ENCODE measurements around the gene LRRC10. TPM values are rescaled to one million over a fixed set of nuclear protein-coding genes. Genes with fewer than 3 reads are reported as not detected.

The LRRC10 gene, protein sequence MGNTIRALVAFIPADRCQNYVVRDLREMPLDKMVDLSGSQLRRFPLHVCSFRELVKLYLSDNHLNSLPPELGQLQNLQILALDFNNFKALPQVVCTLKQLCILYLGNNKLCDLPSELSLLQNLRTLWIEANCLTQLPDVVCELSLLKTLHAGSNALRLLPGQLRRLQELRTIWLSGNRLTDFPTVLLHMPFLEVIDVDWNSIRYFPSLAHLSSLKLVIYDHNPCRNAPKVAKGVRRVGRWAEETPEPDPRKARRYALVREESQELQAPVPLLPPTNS
- total RNA-seq (not detected), total RNA-seq (0 reads per million in 29 experiments)
- total RNA-seq (2013) = not detected

DNA sequence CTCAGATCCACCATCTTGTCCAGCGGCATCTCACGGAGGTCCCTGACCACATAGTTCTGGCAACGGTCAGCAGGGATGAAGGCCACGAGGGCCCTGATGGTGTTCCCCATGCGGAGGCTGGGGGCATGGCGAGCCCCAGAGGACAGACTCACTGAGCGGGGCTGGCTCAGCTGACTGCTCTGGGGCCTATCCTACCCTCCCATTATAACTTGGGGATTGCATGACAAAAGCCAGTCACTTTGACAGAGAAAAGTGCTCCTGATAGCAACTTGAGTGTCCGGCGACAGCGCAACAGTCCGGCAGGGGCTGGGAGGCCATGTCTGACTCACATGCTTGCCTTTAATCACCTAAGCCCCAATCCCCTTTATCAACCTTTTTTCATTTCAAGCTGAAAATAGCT lies at the start of gene LRRC10:
Gene LRRC10 (minus strand): TSS at position 179 of the 400 bp plus-strand sequence. CDS start 69 bp downstream, at position 110.
- no peak within 1 kb of the TSS for H3K4me3 Mint-ChIP-seq
- Histone ChIP-seq H3K4me3 (ENCODE audit: control insufficient read depth in 1 of 2, extremely low read depth in 1 of 2, low read length in 1 of 2) (no peak within 1 kb of the TSS), H3K36me3 (ENCODE audit: control insufficient read depth in 2 of 2, extremely low read depth in 1 of 2, insufficient read depth in 1 of 2, low read length in 1 of 2) (no peaks in the 10 kb centered on the region), H3K27ac (ENCODE audit: low read length) (no peak within 1 kb of the TSS), H3K9me3 (no peaks in the 10 kb centered on the region), H3K4me1 (ENCODE audit: control insufficient read depth in 1 of 2, extremely low read depth in 1 of 2, insufficient read depth in 2 of 2, low read length in 2 of 2) (no peaks in the 10 kb centered on the region), H3K27me3 (replicated peaks in 1 of 2; ENCODE audit: control insufficient read depth in 2 of 2, extremely low read depth in 1 of 2, insufficient read depth in 2 of 2, low read length in 1 of 2) (peaks cover 0 to 13% of the 10 kb centered on the region in 2 experiments)
- DNase-seq = no peak
- no peaks in the 10 kb centered on the region for H3K36me3 Mint-ChIP-seq
- peaks cover 0 to 11% (median 4%) of the 10 kb centered on the region in 3 donors for H3K4me1 Mint-ChIP-seq
- WGBS (ENCODE audit: insufficient coverage) = 92% methylated on average over 8 of the region's 11 CpGs
- H3K9me3 Mint-ChIP-seq = no peaks in the 10 kb centered on the region
- POLR2A ChIA-PET = interaction anchor here in 1 of 2 donors (0.6 kb wide), 2 partner anchors 59 to 336 kb away, joined by 3 to 4 read pairs; no protein-coding TSS in a partner anchor
- peaks cover 6 to 8% of the 10 kb centered on the region in 2 donors for H3K27me3 Mint-ChIP-seq
- no peak within 1 kb of the TSS for H3K27ac Mint-ChIP-seq
- no peak for ATAC-seq (replicated peaks in 1 of 4)
- CTCF ChIA-PET = no interaction called here

DNA sequence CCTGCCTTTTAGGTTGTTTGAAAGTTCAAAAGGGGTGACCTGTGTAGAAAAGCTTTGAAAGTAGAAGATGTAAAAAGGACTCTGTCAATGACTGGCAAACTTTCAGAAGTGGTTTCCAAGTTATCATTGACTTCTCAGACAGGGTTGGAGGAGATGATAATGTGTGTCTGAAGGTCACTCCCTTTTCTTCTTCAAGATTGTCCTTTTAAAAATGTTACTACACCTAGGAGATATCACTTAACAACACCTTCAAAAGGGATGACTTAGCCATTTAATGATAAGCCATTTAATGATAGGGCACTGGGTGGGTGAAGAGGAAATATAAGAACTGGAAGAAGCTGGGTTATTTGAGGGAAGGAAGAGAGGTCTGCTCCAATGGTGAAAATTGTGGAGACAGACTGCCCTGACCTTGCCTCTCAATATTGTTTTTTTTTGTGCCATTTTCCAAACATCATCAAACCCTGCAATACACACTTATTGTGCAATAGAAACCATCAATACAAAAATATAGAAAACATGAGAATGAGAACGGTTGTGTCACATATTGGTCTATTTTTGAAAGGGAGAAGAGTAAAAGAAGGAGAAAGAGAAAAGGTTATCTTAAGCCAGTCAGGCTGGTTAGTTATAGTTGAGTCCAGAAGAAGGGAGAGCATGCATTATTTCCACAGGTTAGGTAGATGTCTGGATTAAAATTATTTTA lies 49.6 kb upstream of the LRRC10 start:
- DNase-seq = no peak
- no peaks in the 10 kb centered on the region for H3K9me3 Mint-ChIP-seq
- H3K27ac Mint-ChIP-seq = no peak overlapping the region
- H3K36me3 ChIP-seq (ENCODE audit: control insufficient read depth in 2 of 2, extremely low read depth in 1 of 2, insufficient read depth in 1 of 2, low read length in 1 of 2) = no peaks in the 10 kb centered on the region
- H3K4me3 Mint-ChIP-seq = no peak overlapping the region
- no peak for ATAC-seq (replicated peaks in 1 of 4)
- no CpG with 5 or more reads among the region's 1 CpG for WGBS (ENCODE audit: insufficient coverage)
- ChIA-PET CTCF (no interaction called here), POLR2A (interaction anchor here in 1 of 2 donors (0.6 kb wide), 1 partner anchor 9 kb away, joined by 9 read pairs; no protein-coding TSS in a partner anchor)
- no peaks in the 10 kb centered on the region for H3K9me3 ChIP-seq
- no peak overlapping the region for H3K27ac ChIP-seq (ENCODE audit: low read length)
- peaks cover 7 to 8% of the 10 kb centered on the region in 2 donors for H3K27me3 Mint-ChIP-seq
- no peaks in the 10 kb centered on the region for H3K4me1 Mint-ChIP-seq
- H3K4me1 ChIP-seq (ENCODE audit: control insufficient read depth in 1 of 2, extremely low read depth in 1 of 2, insufficient read depth in 2 of 2, low read length in 2 of 2) = no peaks in the 10 kb centered on the region
- H3K36me3 Mint-ChIP-seq = no peaks in the 10 kb centered on the region
- peaks cover 0 to 9% of the 10 kb centered on the region in 2 experiments for H3K27me3 ChIP-seq (replicated peaks in 1 of 2; ENCODE audit: control insufficient read depth in 2 of 2, extremely low read depth in 1 of 2, insufficient read depth in 2 of 2, low read length in 1 of 2)
- no peak overlapping the region for H3K4me3 ChIP-seq (ENCODE audit: control insufficient read depth in 1 of 2, extremely low read depth in 1 of 2, low read length in 1 of 2)

DNA sequence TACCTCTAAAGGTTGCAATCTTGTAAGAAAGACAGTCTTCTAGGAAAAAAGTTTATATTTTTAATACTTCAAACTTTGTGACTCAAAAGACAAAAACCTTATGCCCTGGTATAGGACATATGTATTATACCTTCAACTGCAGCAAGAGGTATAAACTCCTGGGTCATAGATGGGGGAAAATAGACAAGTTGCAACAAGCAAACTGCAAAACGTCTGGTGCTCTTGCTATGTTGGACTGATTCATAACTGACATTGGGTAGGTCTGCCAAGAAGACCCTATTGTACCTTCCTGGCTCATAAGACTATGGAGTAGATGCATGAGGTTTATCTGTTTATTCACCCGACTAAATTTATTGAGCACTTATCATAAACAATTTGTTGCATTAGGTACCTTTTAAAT lies 47.5 kb upstream of the LRRC10 start:
- H3K27me3 Mint-ChIP-seq = peaks cover 7 to 8% of the 10 kb centered on the region in 2 donors

DNA sequence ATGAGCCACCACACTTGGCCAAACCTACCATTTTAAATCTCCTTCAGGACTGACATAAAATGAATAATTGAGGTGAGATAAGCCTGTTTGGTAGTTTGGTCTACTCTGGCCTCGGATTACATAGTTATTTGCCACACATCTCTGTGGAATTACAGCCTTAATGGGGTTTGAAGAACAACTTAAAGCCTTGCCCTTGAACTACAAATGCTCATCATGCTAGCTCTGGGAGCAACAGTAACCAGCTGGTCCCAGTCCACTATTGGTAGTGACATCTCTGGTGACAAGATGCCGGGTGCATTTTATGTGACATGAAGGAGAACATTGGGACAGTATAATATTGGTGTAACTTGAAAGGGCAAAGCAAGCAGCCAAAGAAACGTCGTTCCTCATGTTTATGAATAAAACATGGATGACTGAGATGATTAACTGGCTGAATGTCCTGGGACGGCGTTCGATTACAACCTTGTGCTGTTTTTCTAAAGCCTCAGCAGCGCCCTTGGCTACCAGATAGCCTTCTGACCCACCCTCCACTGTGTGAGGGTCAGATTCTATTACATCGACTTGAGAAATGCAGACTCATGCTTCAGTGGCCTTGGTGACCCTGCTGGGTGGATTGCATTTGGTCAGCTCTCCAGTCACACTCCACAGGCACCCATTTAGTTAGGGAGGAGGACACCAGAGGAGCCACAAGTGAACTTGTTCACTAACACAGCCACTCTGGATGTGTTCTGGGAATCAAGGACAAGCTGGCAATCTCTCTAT lies 46.9 kb upstream of the LRRC10 start:
- H3K9me3 ChIP-seq = no peaks in the 10 kb centered on the region
- no peak for DNase-seq
- peaks cover 0 to 6% of the 10 kb centered on the region in 2 experiments for H3K27me3 ChIP-seq (replicated peaks in 1 of 2; ENCODE audit: control insufficient read depth in 2 of 2, extremely low read depth in 1 of 2, insufficient read depth in 2 of 2, low read length in 1 of 2)
- H3K36me3 ChIP-seq (ENCODE audit: control insufficient read depth in 2 of 2, extremely low read depth in 1 of 2, insufficient read depth in 1 of 2, low read length in 1 of 2) = no peaks in the 10 kb centered on the region
- no peak overlapping the region for H3K27ac ChIP-seq (ENCODE audit: low read length)
- Mint-ChIP-seq H3K36me3 (no peaks in the 10 kb centered on the region), H3K27me3 (peaks cover 7 to 8% of the 10 kb centered on the region in 2 donors), H3K4me3 (no peak overlapping the region), H3K4me1 (no peaks in the 10 kb centered on the region), H3K27ac (no peak overlapping the region), H3K9me3 (no peaks in the 10 kb centered on the region)
- H3K4me3 ChIP-seq (ENCODE audit: control insufficient read depth in 1 of 2, extremely low read depth in 1 of 2, low read length in 1 of 2) = no peak overlapping the region
- WGBS (ENCODE audit: insufficient coverage) = 92% methylated on average over 5 of the region's 9 CpGs
- no peak for ATAC-seq (replicated peaks in 1 of 4)
- ChIA-PET CTCF (no interaction called here), POLR2A (no interaction called here)
- no peaks in the 10 kb centered on the region for H3K4me1 ChIP-seq (ENCODE audit: control insufficient read depth in 1 of 2, extremely low read depth in 1 of 2, insufficient read depth in 2 of 2, low read length in 2 of 2)

More for the DNA sequence above, 47.5 kb upstream of the LRRC10 start:
- 20% methylated on average over 1 of the region's 2 CpGs for WGBS (ENCODE audit: insufficient coverage)
- ChIA-PET CTCF (no interaction called here), POLR2A (no interaction called here)
- Mint-ChIP-seq H3K27ac (no peak overlapping the region), H3K4me3 (no peak overlapping the region), H3K36me3 (no peaks in the 10 kb centered on the region), H3K4me1 (no peaks in the 10 kb centered on the region), H3K9me3 (no peaks in the 10 kb centered on the region)
- H3K36me3 ChIP-seq (ENCODE audit: control insufficient read depth in 2 of 2, extremely low read depth in 1 of 2, insufficient read depth in 1 of 2, low read length in 1 of 2) = no peaks in the 10 kb centered on the region
- DNase-seq (no peak), ATAC-seq (replicated peaks in 1 of 4) (no peak)
- no peaks in the 10 kb centered on the region for H3K9me3 ChIP-seq
- no peak overlapping the region for H3K27ac ChIP-seq (ENCODE audit: low read length)
- peaks cover 0 to 6% of the 10 kb centered on the region in 2 experiments for H3K27me3 ChIP-seq (replicated peaks in 1 of 2; ENCODE audit: control insufficient read depth in 2 of 2, extremely low read depth in 1 of 2, insufficient read depth in 2 of 2, low read length in 1 of 2)
- H3K4me3 ChIP-seq (ENCODE audit: control insufficient read depth in 1 of 2, extremely low read depth in 1 of 2, low read length in 1 of 2) = no peak overlapping the region
- H3K4me1 ChIP-seq (ENCODE audit: control insufficient read depth in 1 of 2, extremely low read depth in 1 of 2, insufficient read depth in 2 of 2, low read length in 2 of 2) = no peaks in the 10 kb centered on the region

DNA sequence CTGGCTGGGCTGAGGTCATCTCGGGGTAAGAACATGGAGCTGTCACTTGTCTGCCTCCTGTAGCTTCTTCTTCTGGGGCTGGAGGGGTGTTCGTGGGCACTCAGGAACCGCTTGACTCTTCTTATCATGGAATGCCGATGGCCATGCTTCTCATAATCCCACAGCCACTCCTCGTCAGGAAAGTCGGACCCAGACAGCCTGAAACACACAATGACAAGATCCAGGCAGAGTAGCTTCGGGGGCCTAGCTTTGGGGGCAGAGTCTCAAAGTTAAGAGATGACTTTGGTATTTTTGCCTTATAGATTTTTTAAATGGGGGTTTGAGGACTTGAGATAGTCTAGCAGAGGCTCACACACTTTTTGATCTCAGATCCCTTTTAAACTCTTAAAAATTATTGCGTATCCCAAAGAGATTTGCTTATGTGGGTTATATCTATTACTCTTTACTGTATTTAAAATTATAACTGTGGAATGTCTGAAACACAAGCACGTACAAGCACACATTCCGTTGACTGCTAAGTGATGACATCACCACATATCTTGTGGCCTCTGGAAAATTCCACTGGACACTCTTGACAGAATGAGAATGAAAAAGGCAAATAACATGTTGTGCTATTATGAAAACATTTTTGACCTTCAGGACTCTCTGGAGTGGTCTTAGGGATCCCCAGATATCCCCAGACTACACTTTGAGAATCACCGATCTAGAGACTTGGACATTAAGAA lies 45.1 kb upstream of the LRRC10 start:
- ChIA-PET POLR2A (no interaction called here), CTCF (no interaction called here)
- WGBS (ENCODE audit: insufficient coverage) = 67% methylated on average over 3 of the region's 11 CpGs
- peaks cover 0 to 6% of the 10 kb centered on the region in 2 experiments for H3K27me3 ChIP-seq (replicated peaks in 1 of 2; ENCODE audit: control insufficient read depth in 2 of 2, extremely low read depth in 1 of 2, insufficient read depth in 2 of 2, low read length in 1 of 2)
- Mint-ChIP-seq H3K9me3 (no peaks in the 10 kb centered on the region), H3K36me3 (no peaks in the 10 kb centered on the region), H3K27me3 (peaks cover 3 to 10% of the 10 kb centered on the region in 2 donors), H3K4me3 (no peak overlapping the region), H3K27ac (no peak overlapping the region), H3K4me1 (no peaks in the 10 kb centered on the region)
- no peaks in the 10 kb centered on the region for H3K9me3 ChIP-seq
- no peak overlapping the region for H3K4me3 ChIP-seq (ENCODE audit: control insufficient read depth in 1 of 2, extremely low read depth in 1 of 2, low read length in 1 of 2)
- H3K4me1 ChIP-seq (ENCODE audit: control insufficient read depth in 1 of 2, extremely low read depth in 1 of 2, insufficient read depth in 2 of 2, low read length in 2 of 2) = no peaks in the 10 kb centered on the region
- no peak overlapping the region for H3K27ac ChIP-seq (ENCODE audit: low read length)
- no peaks in the 10 kb centered on the region for H3K36me3 ChIP-seq (ENCODE audit: control insufficient read depth in 2 of 2, extremely low read depth in 1 of 2, insufficient read depth in 1 of 2, low read length in 1 of 2)
- ATAC-seq (replicated peaks in 1 of 4) (no peak), DNase-seq (no peak)

DNA sequence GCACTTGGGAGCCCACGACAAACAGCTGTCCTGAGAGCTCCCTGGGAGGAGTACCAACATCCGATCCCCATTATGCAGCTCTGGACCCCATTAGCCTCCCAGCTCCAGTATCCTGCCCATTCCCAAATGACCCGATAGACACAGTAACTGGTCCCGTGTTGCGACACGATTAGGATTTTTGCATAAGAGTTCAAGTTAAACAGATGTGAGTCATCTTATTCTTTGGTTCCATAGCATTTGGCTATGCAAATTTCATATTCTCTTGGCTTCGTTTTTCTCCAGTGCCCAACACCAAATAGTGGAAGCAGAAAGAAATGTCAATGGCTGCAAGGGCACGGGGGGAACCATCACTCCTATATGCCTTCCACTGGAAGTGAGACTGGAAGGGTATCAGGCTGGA lies 43.0 kb upstream of the LRRC10 start:
- Histone ChIP-seq H3K9me3 (no peaks in the 10 kb centered on the region), H3K4me1 (ENCODE audit: control insufficient read depth in 1 of 2, extremely low read depth in 1 of 2, insufficient read depth in 2 of 2, low read length in 2 of 2) (no peaks in the 10 kb centered on the region), H3K4me3 (ENCODE audit: control insufficient read depth in 1 of 2, extremely low read depth in 1 of 2, low read length in 1 of 2) (no peak overlapping the region), H3K27ac (ENCODE audit: low read length) (no peak overlapping the region), H3K36me3 (ENCODE audit: control insufficient read depth in 2 of 2, extremely low read depth in 1 of 2, insufficient read depth in 1 of 2, low read length in 1 of 2) (no peaks in the 10 kb centered on the region), H3K27me3 (replicated peaks in 1 of 2; ENCODE audit: control insufficient read depth in 2 of 2, extremely low read depth in 1 of 2, insufficient read depth in 2 of 2, low read length in 1 of 2) (peaks cover 0 to 6% of the 10 kb centered on the region in 2 experiments)
- Mint-ChIP-seq H3K9me3 (no peaks in the 10 kb centered on the region), H3K4me1 (no peaks in the 10 kb centered on the region), H3K27ac (no peak overlapping the region), H3K27me3 (peaks cover 7 to 12% of the 10 kb centered on the region in 2 donors), H3K4me3 (no peak overlapping the region), H3K36me3 (no peaks in the 10 kb centered on the region)
- WGBS (ENCODE audit: insufficient coverage) = 80% methylated on average over 3 of the region's 8 CpGs
- ChIA-PET POLR2A (interaction anchor here in 1 of 2 donors (0.6 kb wide), 1 partner anchor 465 kb away, joined by 3 read pairs; no protein-coding TSS in a partner anchor), CTCF (no interaction called here)
- ATAC-seq (replicated peaks in 1 of 4) = no peak
- no peak for DNase-seq

Data from T-cell (primary cell).